ENCODE results near the gene SSBP4. TPM values are rescaled to one million over a fixed set of nuclear protein-coding genes. Genes with fewer than 3 reads are reported as not detected.

SSBP4 gene
- total RNA-seq, 1 donor: 56.1 TPM

DNA sequence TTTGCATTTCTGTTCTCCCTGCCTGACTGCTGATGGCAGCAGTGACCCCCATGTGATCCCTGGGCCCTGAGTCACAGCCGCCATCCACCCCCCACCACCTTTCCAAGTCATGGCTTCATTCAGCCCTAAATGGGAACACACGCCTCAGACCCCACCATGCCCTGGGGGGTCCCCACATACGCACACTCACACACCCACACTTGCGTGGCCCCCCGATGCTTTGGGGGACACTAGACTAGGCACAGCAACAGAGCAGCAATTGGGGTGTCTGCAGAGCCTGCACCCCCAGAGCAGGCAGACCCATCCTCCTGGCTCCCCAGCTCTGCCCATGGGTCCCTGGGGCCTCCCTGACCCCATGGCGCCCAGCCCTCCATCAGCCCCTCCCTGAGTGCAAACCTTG, 24.2 kb downstream of the SSBP4 start:
- TF ChIP-seq, protein P1, sequence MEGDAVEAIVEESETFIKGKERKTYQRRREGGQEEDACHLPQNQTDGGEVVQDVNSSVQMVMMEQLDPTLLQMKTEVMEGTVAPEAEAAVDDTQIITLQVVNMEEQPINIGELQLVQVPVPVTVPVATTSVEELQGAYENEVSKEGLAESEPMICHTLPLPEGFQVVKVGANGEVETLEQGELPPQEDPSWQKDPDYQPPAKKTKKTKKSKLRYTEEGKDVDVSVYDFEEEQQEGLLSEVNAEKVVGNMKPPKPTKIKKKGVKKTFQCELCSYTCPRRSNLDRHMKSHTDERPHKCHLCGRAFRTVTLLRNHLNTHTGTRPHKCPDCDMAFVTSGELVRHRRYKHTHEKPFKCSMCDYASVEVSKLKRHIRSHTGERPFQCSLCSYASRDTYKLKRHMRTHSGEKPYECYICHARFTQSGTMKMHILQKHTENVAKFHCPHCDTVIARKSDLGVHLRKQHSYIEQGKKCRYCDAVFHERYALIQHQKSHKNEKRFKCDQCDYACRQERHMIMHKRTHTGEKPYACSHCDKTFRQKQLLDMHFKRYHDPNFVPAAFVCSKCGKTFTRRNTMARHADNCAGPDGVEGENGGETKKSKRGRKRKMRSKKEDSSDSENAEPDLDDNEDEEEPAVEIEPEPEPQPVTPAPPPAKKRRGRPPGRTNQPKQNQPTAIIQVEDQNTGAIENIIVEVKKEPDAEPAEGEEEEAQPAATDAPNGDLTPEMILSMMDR (IDR thresholded peaks at IDR 0.05; ENCODE audit: insufficient read depth, low read depth, low read length): no peak
- no peak for DNase-seq (ENCODE audit: low read depth)

DNA sequence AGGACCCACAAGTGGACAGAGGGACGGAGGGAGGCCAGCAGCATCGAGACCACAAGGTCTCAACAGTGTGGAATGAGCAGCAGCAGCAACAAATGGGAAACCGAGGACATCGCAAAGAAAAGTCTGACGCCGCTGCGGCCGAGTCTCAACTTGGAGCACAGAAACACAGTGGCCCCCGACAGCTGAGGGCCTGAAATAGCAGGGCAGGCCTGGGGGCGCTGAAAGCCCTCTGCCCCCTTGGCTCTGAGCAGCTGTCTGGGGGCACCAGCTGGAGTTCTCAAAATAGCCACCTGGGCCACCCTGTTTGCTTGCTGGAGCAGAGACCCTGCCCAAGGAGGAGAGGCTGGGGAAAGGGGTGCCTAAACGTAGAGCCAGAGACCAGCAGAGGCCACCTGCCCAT, 24.6 kb downstream of the SSBP4 start:
- H3K4me3 ChIP-seq (ENCODE audit: low read depth, low read length): no peak overlapping the region
- DNase-seq (ENCODE audit: low read depth): no peak
- TF ChIP-seq, protein P1 (IDR thresholded peaks at IDR 0.05; ENCODE audit: insufficient read depth, low read depth, low read length): no peak

More for the DNA sequence above, 24.2 kb downstream of the SSBP4 start:
- no peak overlapping the region for H3K4me3 ChIP-seq (ENCODE audit: low read depth, low read length)

DNA sequence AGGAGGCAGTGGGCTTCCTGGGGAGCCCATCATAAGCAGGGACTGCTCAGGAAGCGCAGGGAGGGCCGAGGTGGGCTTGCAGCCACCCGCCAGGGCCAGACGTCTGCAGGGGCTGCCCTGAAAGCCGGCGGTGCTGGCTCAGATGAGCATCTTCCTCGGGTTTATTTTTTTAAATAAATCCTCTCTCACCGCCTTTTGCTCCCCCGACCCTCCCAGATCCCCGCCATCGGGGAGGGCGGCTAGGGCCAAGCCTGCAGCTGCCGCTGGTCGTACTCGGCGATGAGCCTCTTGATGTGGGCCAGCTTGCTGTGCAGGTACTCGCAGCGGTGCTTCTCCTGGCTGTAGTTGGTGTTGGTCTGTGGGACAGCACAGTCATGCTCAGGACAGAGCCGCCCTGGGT, 25.3 kb downstream of the SSBP4 start:
- TF ChIP-seq, protein P1 (IDR thresholded peaks at IDR 0.05; ENCODE audit: insufficient read depth, low read depth, low read length): no peak
- no peak for DNase-seq (ENCODE audit: low read depth)
- no peak overlapping the region for H3K4me3 ChIP-seq (ENCODE audit: low read depth, low read length)

DNA sequence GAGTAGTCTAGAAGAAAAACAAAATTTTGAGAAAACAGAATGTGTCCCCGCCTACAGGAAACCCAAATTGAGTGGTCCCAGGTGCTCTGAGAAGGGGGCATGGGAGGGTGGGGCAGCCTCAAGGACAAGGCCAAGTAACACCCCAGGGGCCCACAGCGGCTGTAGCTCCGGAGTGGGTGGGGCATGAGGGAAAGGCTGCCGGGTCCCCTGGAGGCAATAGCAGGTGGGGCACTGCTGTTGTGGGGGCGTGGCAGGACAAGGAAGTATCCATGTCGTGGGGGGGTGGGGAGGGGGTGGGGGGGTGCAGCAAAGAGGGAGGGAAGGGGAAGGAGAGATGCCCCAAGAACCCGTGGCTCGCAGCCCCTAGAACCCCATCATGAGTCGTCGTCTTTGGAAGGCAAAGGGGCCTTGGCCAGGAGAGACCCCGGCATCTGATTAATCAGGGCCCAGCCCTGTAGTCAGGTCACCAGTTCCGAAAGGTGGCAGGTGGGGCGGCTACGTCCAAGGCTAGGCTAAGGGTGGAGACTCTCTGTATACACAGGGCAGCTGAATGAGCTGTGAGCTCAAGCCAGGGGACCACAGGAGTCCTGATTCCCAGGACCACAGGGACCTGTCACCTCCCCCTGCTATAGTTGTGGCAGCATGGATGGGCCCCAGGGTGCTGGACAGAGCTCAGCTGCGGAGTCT, 26.2 kb downstream of the SSBP4 start:
- TF ChIP-seq, protein P1 (IDR thresholded peaks at IDR 0.05; ENCODE audit: insufficient read depth, low read depth, low read length): no peak
- DNase-seq (ENCODE audit: low read depth): no peak
- no peak overlapping the region for H3K4me3 ChIP-seq (ENCODE audit: low read depth, low read length)

DNA sequence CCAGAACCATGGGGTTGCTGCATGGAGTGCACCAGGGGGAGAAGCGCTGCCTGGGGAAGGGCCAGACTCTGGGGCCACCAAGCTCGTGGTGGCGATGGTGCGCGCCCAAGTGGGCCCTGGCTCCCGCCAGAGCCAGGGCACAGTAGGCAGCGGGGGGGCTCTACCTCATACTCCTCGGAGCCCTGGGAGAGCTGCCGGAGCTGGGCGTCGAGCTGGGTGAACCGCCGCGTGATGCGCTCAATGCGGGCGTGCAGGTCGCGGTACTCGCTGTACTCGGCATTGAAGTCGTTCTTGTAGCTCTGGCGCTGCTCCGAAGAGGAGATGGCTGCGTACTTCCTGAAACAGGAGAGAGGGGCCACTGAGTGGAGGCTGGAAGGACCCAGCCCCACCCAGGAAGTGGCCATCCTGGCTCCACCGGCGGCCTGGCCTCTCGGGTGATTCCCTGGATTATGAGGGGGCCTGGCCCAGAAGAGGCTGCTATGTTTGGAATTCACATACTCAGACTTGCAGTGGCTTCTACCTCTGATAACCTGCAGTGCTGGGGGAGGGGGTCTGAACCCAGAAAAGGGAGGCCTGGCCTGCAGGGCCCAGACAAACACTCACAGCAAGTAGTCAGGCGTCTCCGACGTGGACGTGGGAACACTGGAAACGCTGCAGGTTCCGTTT, 27.1 kb downstream of the SSBP4 start:
- TF ChIP-seq, protein P1 (IDR thresholded peaks at IDR 0.05; ENCODE audit: insufficient read depth, low read depth, low read length): no peak
- no peak overlapping the region for H3K4me3 ChIP-seq (ENCODE audit: low read depth, low read length)
- DNase-seq (ENCODE audit: low read depth): no peak

DNA sequence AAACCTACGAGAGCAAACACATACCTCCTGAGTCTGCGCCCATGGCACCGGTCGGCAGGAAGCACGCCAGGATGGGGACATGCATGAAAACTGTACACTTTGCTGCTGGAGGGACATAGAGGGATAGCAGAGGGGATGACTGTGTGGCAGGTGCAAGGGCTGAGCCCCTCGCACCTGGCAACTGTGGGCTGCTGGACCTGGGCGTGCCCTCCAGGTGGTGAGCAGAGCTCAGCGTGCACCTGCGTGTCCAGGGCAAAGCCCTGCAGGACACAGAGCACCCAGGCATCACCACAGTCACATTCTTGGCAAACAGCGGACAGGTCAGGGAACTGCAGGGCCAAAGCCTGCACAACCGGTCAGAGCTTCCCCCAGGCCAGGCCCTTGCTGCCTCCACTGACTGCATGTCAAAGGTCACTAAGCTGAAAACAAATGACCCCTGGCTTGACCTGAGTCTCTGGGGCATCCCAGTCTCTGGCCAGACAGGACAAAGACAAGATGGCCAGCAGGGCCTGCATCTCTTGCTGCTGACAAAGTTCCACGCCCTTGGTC, 27.7 kb downstream of the SSBP4 start:
- no peak overlapping the region for H3K4me3 ChIP-seq (ENCODE audit: low read depth, low read length)
- no peak for DNase-seq (ENCODE audit: low read depth)
- TF ChIP-seq, protein P1 (IDR thresholded peaks at IDR 0.05; ENCODE audit: insufficient read depth, low read depth, low read length): no peak

All from fibroblast of villous mesenchyme (primary cell).